Stimulated activated CD4-positive, alpha-beta T cell treated with anti-CD3 and anti-CD28 coated beads, Interleukin-1b, Interleukin-23, amount 100 ng/mL, for 24 hours (primary cell): ENCODE results near the gene RNU6-1.

Source experiments
- DNase-seq, 4 experiments: peaks; one replicate each; pipeline ENCODE4 v3.0.0-alpha.2; 2020; ENCODE audit warnings: low read depth in 4 of 4, low spot score in 1 of 4

Gene RNU6-1

GRCh38 chr15:67822537-67823313, 17.1 kb downstream of the RNU6-1 start:
- no peak for DNase-seq

GRCh38 chr15:67821784-67822440, 17.9 kb downstream of the RNU6-1 start:
- no peak for DNase-seq

- no peak for DNase-seq
Observed at GRCh38 chr15:67820992-67821783, 18.7 kb downstream of the RNU6-1 start.

- no peak for DNase-seq
Observed at GRCh38 chr15:67820122-67820991, 19.5 kb downstream of the RNU6-1 start.

- no peak for DNase-seq
Observed at GRCh38 chr15:67819636-67820035, 20.2 kb downstream of the RNU6-1 start.

- no peak for DNase-seq
Observed at GRCh38 chr15:67818464-67818863, 21.4 kb downstream of the RNU6-1 start.

- DNase-seq = no peak
Observed at GRCh38 chr15:67816668-67817067, 23.2 kb downstream of the RNU6-1 start.

GRCh38 chr15:67815036-67815592, 24.7 kb downstream of the RNU6-1 start:
- no peak for DNase-seq

- DNase-seq = no peak
Observed at GRCh38 chr15:67813104-67813634, 26.7 kb downstream of the RNU6-1 start.

- DNase-seq = no peak
Observed at GRCh38 chr15:67812241-67812644, 27.6 kb downstream of the RNU6-1 start.

GRCh38 chr15:67809866-67810265, 30.0 kb downstream of the RNU6-1 start:
- DNase-seq = no peak

- no peak for DNase-seq
Observed at GRCh38 chr15:67809441-67809840, 30.4 kb downstream of the RNU6-1 start.

GRCh38 chr15:67808821-67809220, 31.0 kb downstream of the RNU6-1 start:
- DNase-seq = no peak

- no peak for DNase-seq
Observed at GRCh38 chr15:67807836-67808235, 32.0 kb downstream of the RNU6-1 start.

- no peak for DNase-seq
Observed at GRCh38 chr15:67807141-67807540, 32.7 kb downstream of the RNU6-1 start.

GRCh38 chr15:67806536-67806935, 33.3 kb downstream of the RNU6-1 start:
- no peak for DNase-seq

- no peak for DNase-seq
Observed at GRCh38 chr15:67805666-67806516, 34.0 kb downstream of the RNU6-1 start.

GRCh38 chr15:67805008-67805665, 34.7 kb downstream of the RNU6-1 start:
- no peak for DNase-seq
